ENCODE measurements around the gene CYP21A2. TPM values are rescaled to one million over a fixed set of nuclear protein-coding genes. Genes with fewer than 3 reads are reported as not detected.

Gene CYP21A2
- total and polyA plus RNA-seq, 2 donors (not counting 1 experiment from before 2014, with no cell fraction given), result not detected

DNA sequence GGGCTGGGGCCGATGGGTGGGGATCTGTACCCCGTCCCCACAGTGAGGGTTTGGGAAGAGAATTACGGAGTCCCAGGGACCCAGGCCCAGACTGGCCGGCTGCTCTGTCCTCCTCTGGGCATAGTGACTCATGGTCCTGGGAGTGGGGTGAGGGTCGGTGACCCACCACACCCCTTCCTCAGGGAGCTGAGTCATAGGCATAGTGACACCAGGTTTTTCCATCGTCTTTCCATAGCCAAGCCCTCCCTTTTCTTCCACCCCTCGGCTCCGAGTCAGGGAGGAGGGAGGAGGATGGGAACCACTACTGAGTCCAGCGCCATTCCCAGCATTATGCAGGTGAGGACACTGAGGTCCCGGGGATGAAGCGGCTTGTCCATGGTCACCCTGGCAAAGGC lies 8.9 kb downstream of the CYP21A2 start:
- Histone ChIP-seq H3K27ac (ENCODE audit: low read length in 2 of 2) (no peak overlapping the region), H3K4me2 (replicated peaks; ENCODE audit: low read depth, low read length, poor library complexity, severe bottlenecking) (no peak overlapping the region), H3K9ac (ENCODE audit: low read length) (no peak overlapping the region), H3K9me3 (ENCODE audit: control extremely low read depth in 1 of 3, control insufficient read depth in 2 of 3, insufficient read depth in 1 of 3, low read length in 2 of 3) (no peaks in the 10 kb centered on the region), H4K20me1 (ENCODE audit: control insufficient read depth, insufficient read depth, low read length, poor library complexity, severe bottlenecking) (no peaks in the 10 kb centered on the region), H3K4me1 (ENCODE audit: control insufficient read depth in 2 of 2, insufficient read depth in 2 of 2, low read length in 2 of 2) (peaks cover 0 to 4% of the 10 kb centered on the region in 2 donors), H3K27me3 (replicated peaks in 1 of 4; ENCODE audit: control extremely low read depth in 1 of 4, control insufficient read depth in 3 of 4, insufficient read depth in 4 of 4, low read length in 3 of 4) (no peaks in the 10 kb centered on the region), H3K79me2 (ENCODE audit: control insufficient read depth, insufficient read depth, low read length) (no peaks in the 10 kb centered on the region), H3K4me3 (ENCODE audit: control extremely low read depth in 1 of 5, extremely low read depth in 1 of 5, insufficient read depth in 1 of 5, low read depth in 2 of 5, low read length in 4 of 5) (no peak overlapping the region), H2AFZ (ENCODE audit: insufficient read depth, low read depth, low read length, poor library complexity, severe bottlenecking) (no peak overlapping the region), H3K36me3 (replicated peaks in 1 of 2; ENCODE audit: control extremely low read depth in 1 of 2, control insufficient read depth in 1 of 2, extremely low read depth in 1 of 2, insufficient read depth in 2 of 2, low read length in 1 of 2) (no peaks in the 10 kb centered on the region)
- peaks cover 16% of the 10 kb centered on the region for H3K27me3 Mint-ChIP-seq
- no peak overlapping the region for H3K4me3 Mint-ChIP-seq
- POLR2A ChIA-PET, result no interaction called here
- DNase-seq, result no peak
- 96% methylated on average over 9 of the region's 11 CpGs for WGBS (ENCODE audit: insufficient coverage)
- peaks cover 5% of the 10 kb centered on the region for H3K4me1 Mint-ChIP-seq
- intact Hi-C loops (cut with micrococcal nuclease), result loop anchor here (10.0 kb wide), 2 partner anchors 108 to 748 kb away; partner anchors contain the start of genes PPT2 and PRRT1
- TF ChIP-seq EZH2 (IDR thresholded peaks at IDR 0.05; ENCODE audit: borderline replicate concordance, insufficient read depth, low read depth, low read length, poor library complexity, severe bottlenecking), result no peak
- TF ChIP-seq, protein P1, sequence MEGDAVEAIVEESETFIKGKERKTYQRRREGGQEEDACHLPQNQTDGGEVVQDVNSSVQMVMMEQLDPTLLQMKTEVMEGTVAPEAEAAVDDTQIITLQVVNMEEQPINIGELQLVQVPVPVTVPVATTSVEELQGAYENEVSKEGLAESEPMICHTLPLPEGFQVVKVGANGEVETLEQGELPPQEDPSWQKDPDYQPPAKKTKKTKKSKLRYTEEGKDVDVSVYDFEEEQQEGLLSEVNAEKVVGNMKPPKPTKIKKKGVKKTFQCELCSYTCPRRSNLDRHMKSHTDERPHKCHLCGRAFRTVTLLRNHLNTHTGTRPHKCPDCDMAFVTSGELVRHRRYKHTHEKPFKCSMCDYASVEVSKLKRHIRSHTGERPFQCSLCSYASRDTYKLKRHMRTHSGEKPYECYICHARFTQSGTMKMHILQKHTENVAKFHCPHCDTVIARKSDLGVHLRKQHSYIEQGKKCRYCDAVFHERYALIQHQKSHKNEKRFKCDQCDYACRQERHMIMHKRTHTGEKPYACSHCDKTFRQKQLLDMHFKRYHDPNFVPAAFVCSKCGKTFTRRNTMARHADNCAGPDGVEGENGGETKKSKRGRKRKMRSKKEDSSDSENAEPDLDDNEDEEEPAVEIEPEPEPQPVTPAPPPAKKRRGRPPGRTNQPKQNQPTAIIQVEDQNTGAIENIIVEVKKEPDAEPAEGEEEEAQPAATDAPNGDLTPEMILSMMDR (IDR thresholded peaks at IDR 0.05), result no peak
- ATAC-seq (ENCODE audit: low read depth), result no peak
- no peaks in the 10 kb centered on the region for H3K9me3 Mint-ChIP-seq (ENCODE audit: insufficient read depth)
- H3K27ac Mint-ChIP-seq, result no peak overlapping the region
- CTCF ChIA-PET, result interaction anchor here (0.8 to 2.4 kb wide), 3 partner anchors 74 to 747 kb away, joined by 3 to 8 read pairs (median 7); no protein-coding TSS in a partner anchor

GRCh38 chr6:32047539-32047854 lies 9.3 kb downstream of the CYP21A2 start:
- Mint-ChIP-seq H3K9me3 (ENCODE audit: insufficient read depth) (no peaks in the 10 kb centered on the region), H3K27ac (no peak overlapping the region), H3K27me3 (peaks cover 16% of the 10 kb centered on the region), H3K4me3 (no peak overlapping the region), H3K4me1 (peaks cover 5% of the 10 kb centered on the region)
- WGBS (ENCODE audit: insufficient coverage), result 70% methylated on average over 6 of the region's 6 CpGs
- ATAC-seq (ENCODE audit: low read depth), result no peak
- ChIA-PET CTCF (interaction anchor here (0.6 to 2.4 kb wide), 6 partner anchors 46 to 746 kb away, joined by 3 to 8 read pairs (median 4); no protein-coding TSS in a partner anchor), POLR2A (no interaction called here)
- Histone ChIP-seq H3K4me2 (replicated peaks; ENCODE audit: low read depth, low read length, poor library complexity, severe bottlenecking) (no peak overlapping the region), H3K27ac (ENCODE audit: low read length in 2 of 2) (no peak overlapping the region), H3K79me2 (ENCODE audit: control insufficient read depth, insufficient read depth, low read length) (no peaks in the 10 kb centered on the region), H4K20me1 (ENCODE audit: control insufficient read depth, insufficient read depth, low read length, poor library complexity, severe bottlenecking) (no peaks in the 10 kb centered on the region), H3K9me3 (ENCODE audit: control extremely low read depth in 1 of 3, control insufficient read depth in 2 of 3, insufficient read depth in 1 of 3, low read length in 2 of 3) (no peaks in the 10 kb centered on the region), H3K27me3 (replicated peaks in 1 of 4; ENCODE audit: control extremely low read depth in 1 of 4, control insufficient read depth in 3 of 4, insufficient read depth in 4 of 4, low read length in 3 of 4) (no peaks in the 10 kb centered on the region), H3K4me3 (ENCODE audit: control extremely low read depth in 1 of 5, extremely low read depth in 1 of 5, insufficient read depth in 1 of 5, low read depth in 2 of 5, low read length in 4 of 5) (no peak overlapping the region), H3K36me3 (replicated peaks in 1 of 2; ENCODE audit: control extremely low read depth in 1 of 2, control insufficient read depth in 1 of 2, extremely low read depth in 1 of 2, insufficient read depth in 2 of 2, low read length in 1 of 2) (no peaks in the 10 kb centered on the region), H3K4me1 (ENCODE audit: control insufficient read depth in 2 of 2, insufficient read depth in 2 of 2, low read length in 2 of 2) (peaks cover 0 to 4% of the 10 kb centered on the region in 2 donors), H2AFZ (ENCODE audit: insufficient read depth, low read depth, low read length, poor library complexity, severe bottlenecking) (no peak overlapping the region), H3K9ac (ENCODE audit: low read length) (no peak overlapping the region)
- no peak for DNase-seq
- TF ChIP-seq EZH2 (IDR thresholded peaks at IDR 0.05; ENCODE audit: borderline replicate concordance, insufficient read depth, low read depth, low read length, poor library complexity, severe bottlenecking), result no peak
- TF ChIP-seq, protein P1 (IDR thresholded peaks at IDR 0.05), result no peak
- intact Hi-C loops (cut with micrococcal nuclease), result loop anchor here (10.0 kb wide), 2 partner anchors 107 to 747 kb away; partner anchors contain the start of genes PPT2 and PRRT1

All from B cell (primary cell).